Heart left ventricle (tissue), 13 donors: ENCODE data around the gene DDX42.

ENCODE experiments used
- CTCF ChIP-seq, 12 donors: fragments of 200-600 bp; sonication (generic) in 4 of 12; IDR thresholded peaks; one replicate each; pipeline versions ENCODE4 v1.5.0 to v1.8.0; 2018 to 2022; ENCODE audit warnings: antibody characterized with exemption in 12 of 12, mild to moderate bottlenecking in 5 of 12
- POLR2A ChIP-seq, 2 donors: fragments of 450-650 bp; IDR thresholded peaks; one replicate each; pipeline ENCODE4 v1.6.1; 2017; ENCODE audit warnings: antibody characterized with exemption in 2 of 2, mild to moderate bottlenecking in 2 of 2, moderate library complexity in 2 of 2
- donor health status: ischemic (EF 13 %, LVEDD 7.1; RV severe dilation, severe dysfunction).
- donor health status: DM: no; HTN: yes; CAD: no.
- donor health status: DM: no; HTN: no; CAD: no.
- donor health status: ischemic (EF 25% LVEDD 6.9; RV normal size, moderate dysfunction).
- donor health status: ischemic (EF 25% LVEDD 5.7; RV mildly dilated, moderate dysfunction).
- donor health status: ischemic (EF 35%, LVEDD 5.7; RV mildly dilated, moderate dysfunction).
- donor health status: nonischemic (EF 11% LVEDD 7.7; RV severe dilation, severe dysfunction).
- donor health status: DM: yes; HTN: yes; CAD: no.
- donor health status: PGD.
- donor health status: ischemic (EF 29% LVEDD 5.4; RV normal size, mild dysfunction).
- donor health status: nonischemic (EF 23%, LVEDD 6.1; RV moderate dilation, normal function).

- TF ChIP-seq CTCF (IDR thresholded peaks at IDR 0.05) (no peak), POLR2A (IDR thresholded peaks at IDR 0.05) (no peak)
Measured at GRCh38 chr17:63853260-63853659, 79.3 kb downstream of the DDX42 start.
